ENCODE data around the gene TAOK2. TPM values are rescaled to one million over a fixed set of nuclear protein-coding genes. Genes with fewer than 3 reads are reported as not detected.
A peak's percentile ranks its signal among the peaks of the same experiment; 100 is the strongest.

The TAOK2 gene
- polyA plus RNA-seq, 2 of the 4 experiments (the other 2 are of a cell fraction), result 13.7 to 30.8 TPM

GRCh38 chr16:30003670-30004423 lies 30.2 kb downstream of the TAOK2 start (continued):
- TF ChIP-seq NR3C1 (IDR thresholded peaks at IDR 0.05), result no peak

GRCh38 chr16:30004424-30004776 lies 30.7 kb downstream of the TAOK2 start:
- Histone ChIP-seq H3K4me2 (no peak overlapping the region), H3K4me3 (no peak overlapping the region), H3K27ac (peak overlapping the region in 1 of 2 experiments; percentile 38; a peak in 1 of 6 replicates), H3K4me1 (peaks cover 9% of the 10 kb centered on the region; the same call in 2 of the 3 replicates), H3K9me3 (no peaks in the 10 kb centered on the region)
- no peak for DNase-seq (ENCODE audit: low read depth in 1 of 2, low spot score in 1 of 2)
- POLR2A ChIA-PET, result interaction anchor here (2.0 kb wide), 1 partner anchor 60 kb away, joined by 7 read pairs; no protein-coding TSS in a partner anchor
- 86% methylated on average over 13 of the region's 19 CpGs for WGBS (ENCODE audit: missing lambda C conversion rate)
- ATAC-seq, result peak; percentile 1 to 5; a peak in 1 of 6 replicates
- FAIRE-seq, result no peak
- CTCF ChIA-PET, result interaction anchor here (0.6 to 3.8 kb wide), 26 partner anchors 9 to 313 kb away, joined by 3 to 41 read pairs (median 6); partner anchors contain the start of genes ASPHD1, C16orf92, CDIPT and HIRIP3
- no peak for TF ChIP-seq ZC3H11A (IDR thresholded peaks at IDR 0.05)
- TF ChIP-seq CHD2 (IDR thresholded peaks at IDR 0.05; ENCODE audit: low read length, partially characterized antibody), result no peak
- TF ChIP-seq KDM1A (IDR thresholded peaks at IDR 0.05; ENCODE audit: low read depth), result no peak
- no peak for TF ChIP-seq CBX8 (IDR thresholded peaks at IDR 0.05)
- no peak for TF ChIP-seq RARB (CRISPR knock-in tag; IDR thresholded peaks at IDR 0.05)
- no peak for TF ChIP-seq MAFK (IDR thresholded peaks at IDR 0.05; ENCODE audit: partially characterized antibody)
- TF ChIP-seq HOXB13 (CRISPR knock-in tag; IDR thresholded peaks at IDR 0.05; ENCODE audit: low read depth), result no peak
- no peak for TF ChIP-seq ATOH8 (CRISPR knock-in tag; IDR thresholded peaks at IDR 0.05; ENCODE audit: low read depth)
- no peak for TF ChIP-seq NR3C1 (IDR thresholded peaks at IDR 0.05)
- TF ChIP-seq KDM5A (IDR thresholded peaks at IDR 0.05), result no peak
- no peak for TF ChIP-seq JUN (IDR thresholded peaks at IDR 0.05)
- no peak for TF ChIP-seq NFE2L2 (conservative IDR thresholded peaks at IDR 0.05; ENCODE audit: low read length)
- no peak for TF ChIP-seq EHMT2 (IDR thresholded peaks at IDR 0.05; ENCODE audit: low read depth)
- no peak for TF ChIP-seq BCL3 (IDR thresholded peaks at IDR 0.05)
- no peak for TF ChIP-seq TFCP2L1 (CRISPR knock-in tag; IDR thresholded peaks at IDR 0.05)
- no peak for TF ChIP-seq ZSCAN20 (CRISPR knock-in tag; IDR thresholded peaks at IDR 0.05)
- TF ChIP-seq MAZ (IDR thresholded peaks at IDR 0.05; ENCODE audit: borderline replicate concordance, low read depth, low read length), result no peak

- Histone ChIP-seq H3K9me3 (no peaks in the 10 kb centered on the region), H3K4me3 (no peak overlapping the region), H3K4me1 (peaks cover 9% of the 10 kb centered on the region; the same call in 2 of the 3 replicates), H3K27ac (peak overlapping the region in 1 of 2 experiments; percentile 38; a peak in 3 of 6 replicates), H3K4me2 (no peak overlapping the region)
- no peak for FAIRE-seq
- no peak for DNase-seq (ENCODE audit: low read depth in 1 of 2, low spot score in 1 of 2)
- CTCF ChIA-PET, result interaction anchor here (0.6 to 3.8 kb wide), 35 partner anchors 8 to 314 kb away, joined by 3 to 41 read pairs (median 5); partner anchors contain the start of genes ASPHD1, C16orf92, CDIPT and HIRIP3
- ATAC-seq, result peak; percentile 6 to 42; a peak in 3 of 6 replicates
- POLR2A ChIA-PET, result interaction anchor here (2.0 kb wide), 1 partner anchor 61 kb away, joined by 7 read pairs; no protein-coding TSS in a partner anchor
- WGBS (ENCODE audit: missing lambda C conversion rate), result 62% methylated on average over 8 of the region's 11 CpGs
- TF ChIP-seq MAFK (IDR thresholded peaks at IDR 0.05; ENCODE audit: partially characterized antibody) (no peak), E2F6 (IDR thresholded peaks at IDR 0.05; ENCODE audit: borderline replicate concordance, low read depth) (no peak), RFX5 (IDR thresholded peaks at IDR 0.05) (no peak), SMC3 (IDR thresholded peaks at IDR 0.05) (no peak), NPAS2 (CRISPR knock-in tag; IDR thresholded peaks at IDR 0.05; ENCODE audit: borderline replicate concordance) (no peak), HEYL (CRISPR knock-in tag; IDR thresholded peaks at IDR 0.05) (no peak), ELK1 (IDR thresholded peaks at IDR 0.05; ENCODE audit: low read depth, low read length) (no peak), CBX8 (IDR thresholded peaks at IDR 0.05) (no peak), JUN (IDR thresholded peaks at IDR 0.05) (no peak), HDAC2 (IDR thresholded peaks at IDR 0.05) (no peak), PHF8 (IDR thresholded peaks at IDR 0.05; ENCODE audit: borderline replicate concordance, low read depth) (no peak), MAX (IDR thresholded peaks at IDR 0.05) (no peak), FOXS1 (CRISPR knock-in tag; IDR thresholded peaks at IDR 0.05) (no peak)
These were observed 31.2 kb downstream of the TAOK2 start for GRCh38 chr16:30004811-30005242.

Measured in A549 (cell line).